ENCODE data around the gene MT1A. TPM values are rescaled to one million over a fixed set of nuclear protein-coding genes. Genes with fewer than 3 reads are reported as not detected.

The MT1A gene
- total RNA-seq, 1 donor from 2014 or later, result 1.8 TPM

- ATAC-seq (no peak), DNase-seq (ENCODE audit: low spot score) (no peak)
- intact Hi-C loops (cut with DNase I), result no loop called here
Observed at GRCh38 chr16:56684926-56685590, 46.6 kb downstream of the MT1A start.

DNA sequence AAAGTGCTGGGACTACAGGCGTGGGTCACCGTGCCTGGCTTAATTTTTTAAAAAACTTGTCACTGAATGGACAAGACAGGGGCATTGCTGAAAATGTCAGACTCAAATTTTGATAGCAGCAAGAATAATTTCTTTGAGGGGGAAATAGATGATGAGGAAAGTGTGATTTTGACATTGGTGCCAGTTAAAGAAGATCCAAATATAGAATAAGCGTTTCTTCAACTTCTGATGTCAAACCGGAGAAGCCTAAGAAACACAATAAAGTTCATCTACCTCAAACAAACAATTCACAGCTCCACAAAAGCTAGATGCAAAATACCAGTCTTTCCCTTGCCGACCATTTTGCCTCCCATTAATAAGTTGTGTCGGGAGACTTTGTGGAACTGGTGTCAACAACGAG, 48.3 kb downstream of the MT1A start:
- ATAC-seq, result no peak
- intact Hi-C loops (cut with DNase I), result no loop called here
- no peak for DNase-seq (ENCODE audit: low spot score)

GRCh38 chr16:56688762-56689161, 50.3 kb downstream of the MT1A start:
- ATAC-seq (no peak), DNase-seq (ENCODE audit: low spot score) (no peak)
- intact Hi-C loops (cut with DNase I), result no loop called here

GRCh38 chr16:56689171-56689570, 50.7 kb downstream of the MT1A start:
- no peak for DNase-seq (ENCODE audit: low spot score)
- intact Hi-C loops (cut with DNase I), result no loop called here
- no peak for ATAC-seq

Other genes with a start within 250 kb of the MT1A start
- gene AMFR, start 213.1 kb upstream of the MT1A start, total RNA-seq, result 152 TPM
- 91.3 TPM for gene NUDT21, start 187.3 kb upstream of the MT1A start, total RNA-seq
- gene OGFOD1, start 187.1 kb upstream of the MT1A start, total RNA-seq, result 35.9 TPM
- gene BBS2, start 118.6 kb upstream of the MT1A start, total RNA-seq, result 110 TPM
- not detected for gene MT4, start 73.6 kb upstream of the MT1A start, total RNA-seq
- gene MT3, start 49.1 kb upstream of the MT1A start, total RNA-seq, result 94.5 TPM
- 163 TPM for gene MT2A, start 30.1 kb upstream of the MT1A start, total RNA-seq
- gene MT1E, start 12.9 kb upstream of the MT1A start, total RNA-seq, result 44.7 TPM
- 6.7 TPM for gene MT1M, start 6.0 kb upstream of the MT1A start, total RNA-seq
- not detected for gene MT1B, start 13.2 kb downstream of the MT1A start, total RNA-seq
- gene MT1F, start 19.3 kb downstream of the MT1A start, total RNA-seq, result 6.2 TPM
- gene MT1G, start 29.4 kb downstream of the MT1A start, total RNA-seq, result 2.5 TPM
- gene MT1H, start 31.1 kb downstream of the MT1A start, total RNA-seq, result not detected
- gene MT1X, start 43.8 kb downstream of the MT1A start, total RNA-seq, result 21.9 TPM
- 74.0 TPM for gene NUP93, start 91.5 kb downstream of the MT1A start, total RNA-seq
- gene SLC12A3, start 226.5 kb downstream of the MT1A start, total RNA-seq, result not detected